ENCODE results near the gene LPIN1. TPM values are rescaled to one million over a fixed set of nuclear protein-coding genes. Genes with fewer than 3 reads are reported as not detected.
A peak's percentile ranks its signal among the peaks of the same experiment; 100 is the strongest.

Gene LPIN1
- total RNA-seq, 1 donor from 2014 or later, result 13.8 TPM

GRCh38 chr2:11715987-11716652, 30.3 kb upstream of the LPIN1 start:
- Histone ChIP-seq H3K4me1 (peaks cover 2 to 12% of the 10 kb centered on the region in 2 donors), H3K4me3 (no peak overlapping the region), H3K9me3 (no peaks in the 10 kb centered on the region), H3K27me3 (no peaks in the 10 kb centered on the region), H3K27ac (no peak overlapping the region), H3K36me3 (no peaks in the 10 kb centered on the region)
- no peak for DNase-seq (ENCODE audit: low spot score in 2 of 2)
- intact Hi-C loops (cut with DNase I), result no loop called here
- TF ChIP-seq, protein P1, sequence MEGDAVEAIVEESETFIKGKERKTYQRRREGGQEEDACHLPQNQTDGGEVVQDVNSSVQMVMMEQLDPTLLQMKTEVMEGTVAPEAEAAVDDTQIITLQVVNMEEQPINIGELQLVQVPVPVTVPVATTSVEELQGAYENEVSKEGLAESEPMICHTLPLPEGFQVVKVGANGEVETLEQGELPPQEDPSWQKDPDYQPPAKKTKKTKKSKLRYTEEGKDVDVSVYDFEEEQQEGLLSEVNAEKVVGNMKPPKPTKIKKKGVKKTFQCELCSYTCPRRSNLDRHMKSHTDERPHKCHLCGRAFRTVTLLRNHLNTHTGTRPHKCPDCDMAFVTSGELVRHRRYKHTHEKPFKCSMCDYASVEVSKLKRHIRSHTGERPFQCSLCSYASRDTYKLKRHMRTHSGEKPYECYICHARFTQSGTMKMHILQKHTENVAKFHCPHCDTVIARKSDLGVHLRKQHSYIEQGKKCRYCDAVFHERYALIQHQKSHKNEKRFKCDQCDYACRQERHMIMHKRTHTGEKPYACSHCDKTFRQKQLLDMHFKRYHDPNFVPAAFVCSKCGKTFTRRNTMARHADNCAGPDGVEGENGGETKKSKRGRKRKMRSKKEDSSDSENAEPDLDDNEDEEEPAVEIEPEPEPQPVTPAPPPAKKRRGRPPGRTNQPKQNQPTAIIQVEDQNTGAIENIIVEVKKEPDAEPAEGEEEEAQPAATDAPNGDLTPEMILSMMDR (IDR thresholded peaks at IDR 0.05), result no peak

DNA sequence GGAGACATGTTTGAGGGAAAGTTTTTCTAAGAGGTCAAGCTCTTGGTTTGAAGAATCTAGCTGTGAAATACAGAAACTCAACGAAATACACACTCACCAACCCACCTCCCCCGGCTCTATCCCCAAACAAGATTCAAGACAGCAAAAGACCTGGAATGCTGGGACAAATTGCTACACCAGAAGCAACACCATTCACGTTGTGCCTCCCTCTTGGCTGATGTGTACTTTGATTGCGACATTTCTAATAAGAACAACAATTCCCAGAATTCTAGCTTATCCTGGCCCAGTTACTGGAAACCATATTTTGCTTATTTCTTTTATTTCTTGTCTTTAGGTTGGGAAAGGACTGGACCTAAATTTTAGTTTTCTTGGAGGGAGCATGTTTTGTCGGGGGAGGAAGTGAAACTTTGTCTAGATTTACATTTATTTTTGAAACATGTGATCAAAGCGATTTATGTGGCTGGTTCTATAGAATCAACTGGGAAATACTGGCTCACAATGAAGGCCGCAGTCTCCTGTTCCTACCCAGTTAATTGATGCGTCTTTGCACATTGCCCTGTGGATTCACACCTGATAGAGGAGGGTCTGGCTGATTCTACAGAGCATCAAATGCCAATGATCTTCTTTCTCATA, 29.6 kb upstream of the LPIN1 start:
- TF ChIP-seq, protein P1 (IDR thresholded peaks at IDR 0.05), result no peak
- Histone ChIP-seq H3K27ac (peak overlapping the region in 1 of 2 donors; percentile 42), H3K4me3 (no peak overlapping the region), H3K4me1 (peaks cover 0 to 5% of the 10 kb centered on the region in 2 donors), H3K9me3 (no peaks in the 10 kb centered on the region), H3K36me3 (no peaks in the 10 kb centered on the region), H3K27me3 (no peaks in the 10 kb centered on the region)
- DNase-seq (ENCODE audit: low spot score in 2 of 2), result no peak
- intact Hi-C loops (cut with DNase I), result no loop called here

GRCh38 chr2:11717623-11718022, 28.8 kb upstream of the LPIN1 start:
- Histone ChIP-seq H3K4me3 (no peak overlapping the region), H3K27me3 (no peaks in the 10 kb centered on the region), H3K27ac (no peak overlapping the region), H3K36me3 (no peaks in the 10 kb centered on the region), H3K9me3 (no peaks in the 10 kb centered on the region), H3K4me1 (peaks cover 0 to 4% of the 10 kb centered on the region in 2 donors)
- no peak for DNase-seq (ENCODE audit: low spot score in 2 of 2)
- intact Hi-C loops (cut with DNase I), result no loop called here
- TF ChIP-seq, protein P1 (IDR thresholded peaks at IDR 0.05), result no peak

GRCh38 chr2:11718606-11719005, 27.8 kb upstream of the LPIN1 start:
- Histone ChIP-seq H3K27me3 (no peaks in the 10 kb centered on the region), H3K4me1 (peaks cover 0 to 4% of the 10 kb centered on the region in 2 donors), H3K4me3 (no peak overlapping the region), H3K27ac (no peak overlapping the region), H3K36me3 (no peaks in the 10 kb centered on the region), H3K9me3 (no peaks in the 10 kb centered on the region)
- intact Hi-C loops (cut with DNase I), result no loop called here
- no peak for DNase-seq (ENCODE audit: low spot score in 2 of 2)
- TF ChIP-seq, protein P1 (IDR thresholded peaks at IDR 0.05), result no peak

GRCh38 chr2:11719230-11719977, 27.0 kb upstream of the LPIN1 start:
- no peaks in the 10 kb centered on the region for H3K27me3 ChIP-seq
- no peaks in the 10 kb centered on the region for H3K36me3 ChIP-seq
- DNase-seq (ENCODE audit: low spot score in 2 of 2), result no peak
- no peak overlapping the region for H3K27ac ChIP-seq
- peaks cover 0 to 4% of the 10 kb centered on the region in 2 donors for H3K4me1 ChIP-seq
- H3K4me3 ChIP-seq, result no peak overlapping the region
- TF ChIP-seq, protein P1 (IDR thresholded peaks at IDR 0.05), result no peak
- intact Hi-C loops (cut with DNase I), result no loop called here
- H3K9me3 ChIP-seq, result no peaks in the 10 kb centered on the region

Data from ascending aorta (tissue), 2 donors.